Natural killer cell treated with Interleukin-12 subunit alpha and Interleukin-12 subunit beta and Interleukin-15 and Interleukin-18, amount 100 ng/mL, for 72 hours (primary cell): ENCODE data around the gene JPT2. TPM values are rescaled to one million over a fixed set of nuclear protein-coding genes. Genes with fewer than 3 reads are reported as not detected.
"Not testable (repeated sequence)": the region's sequence is repeated elsewhere in the genome, so short reads cannot be mapped to it uniquely, and the experiment has no call there.

Experiments
- ATAC-seq, 2 donors: fragments of 150-1000 bp; cut with Tn5 transposase in 1 of 2; sonication (Bioruptor Pico), chemical (Tn5 transposase) in 1 of 2; 2 replicates each; pipeline ENCODE4 v1.10.0; 2021
- DNase-seq: peaks from one replicate; pipeline ENCODE4 v3.0.0; 2022; ENCODE audit warnings: low spot score
- H3K27ac Mint-ChIP-seq, 2 donors: 1 replicate in 1 of 2; 2 replicates in 1 of 2; pipeline ENCODE4 v1.8.0; 2022; ENCODE audit warnings: mixed read lengths in 2 of 2, mild to moderate bottlenecking in 1 of 2, moderate library complexity in 1 of 2
- H3K27me3 Mint-ChIP-seq, 2 donors: 1 replicate in 1 of 2; 2 replicates in 1 of 2; pipeline ENCODE4 v1.8.0; 2022; ENCODE audit warnings: mixed read lengths in 2 of 2
- H3K36me3 Mint-ChIP-seq: one replicate; pipeline ENCODE4 v1.8.0; 2022; ENCODE audit warnings: mixed read lengths
- H3K4me1 Mint-ChIP-seq, 2 donors: 1 replicate in 1 of 2; 2 replicates in 1 of 2; pipeline ENCODE4 v1.8.0; 2022; ENCODE audit warnings: low read depth in 2 of 2, mixed read lengths in 2 of 2, mild to moderate bottlenecking in 1 of 2
- H3K4me3 Mint-ChIP-seq: one replicate; pipeline ENCODE4 v1.8.0; 2022; ENCODE audit warnings: mixed read lengths
- H3K9me3 Mint-ChIP-seq: 2 replicates; pipeline ENCODE4 v1.8.0; 2022; ENCODE audit warnings: mixed read lengths
- total RNA-seq, 2 donors: library from RNA; stranded (reverse); gene quantifications; one replicate each; pipeline ENCODE4 v1.2.3, GENCODE V29; 2022

Gene JPT2
- total RNA-seq, 2 donors from 2014 or later = 56.1 to 61.1 TPM

DNA sequence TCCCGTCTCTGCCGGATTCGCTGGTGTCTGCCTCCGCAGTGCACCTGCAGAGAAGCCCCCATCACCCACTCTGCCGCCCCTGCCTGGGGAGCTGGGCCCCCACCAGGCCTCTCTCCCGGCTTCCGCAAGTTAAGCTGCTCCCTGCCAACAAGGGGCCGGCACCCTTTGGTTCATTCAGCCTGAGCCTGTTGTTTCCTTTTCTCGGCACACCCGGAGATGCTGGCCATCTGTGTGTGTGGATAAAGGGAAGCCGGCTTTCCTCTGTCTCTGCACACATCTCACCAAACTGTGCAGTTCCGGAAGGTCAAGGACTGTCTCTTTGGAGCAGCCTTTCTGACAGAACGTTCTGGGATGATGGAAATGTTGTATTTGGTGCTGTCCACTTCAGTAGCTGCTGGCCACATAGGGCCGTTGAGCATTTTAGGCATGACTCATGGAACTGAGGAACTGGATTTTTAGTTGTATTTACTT, 34.7 kb downstream of the JPT2 start:
- H3K27me3 Mint-ChIP-seq = no peaks in the 10 kb centered on the region
- H3K9me3 Mint-ChIP-seq = no peaks in the 10 kb centered on the region
- H3K4me3 Mint-ChIP-seq = no peak overlapping the region
- no peak overlapping the region for H3K27ac Mint-ChIP-seq
- peaks cover 15 to 19% of the 10 kb centered on the region in 2 donors for H3K4me1 Mint-ChIP-seq
- no peaks in the 10 kb centered on the region for H3K36me3 Mint-ChIP-seq
- no peak for ATAC-seq
- DNase-seq = no peak

DNA sequence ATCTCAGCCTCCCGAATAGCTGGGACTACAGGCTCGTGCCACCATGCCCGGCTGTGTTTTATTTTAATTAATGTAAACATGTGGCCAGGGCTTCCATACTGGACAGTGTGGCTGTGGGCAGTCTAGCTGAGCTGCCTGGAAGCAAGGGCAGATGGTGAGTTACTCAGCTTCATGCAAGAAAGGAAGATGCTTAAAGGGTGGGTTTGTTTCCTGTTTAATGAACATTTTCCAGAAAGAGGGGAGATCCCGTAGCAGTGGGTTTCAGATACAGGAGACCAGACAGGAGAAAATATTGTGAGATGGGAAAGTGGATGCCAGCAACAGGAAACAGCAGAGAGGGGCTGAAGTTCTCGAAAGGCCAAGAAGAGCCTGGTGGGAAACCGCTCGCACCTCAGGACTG, 35.3 kb downstream of the JPT2 start:
- ATAC-seq = no peak
- DNase-seq = no peak
- Mint-ChIP-seq H3K9me3 (no peaks in the 10 kb centered on the region), H3K4me3 (no peak overlapping the region), H3K36me3 (no peaks in the 10 kb centered on the region), H3K27me3 (no peaks in the 10 kb centered on the region), H3K4me1 (peaks cover 13 to 16% of the 10 kb centered on the region in 2 donors), H3K27ac (no peak overlapping the region)

DNA sequence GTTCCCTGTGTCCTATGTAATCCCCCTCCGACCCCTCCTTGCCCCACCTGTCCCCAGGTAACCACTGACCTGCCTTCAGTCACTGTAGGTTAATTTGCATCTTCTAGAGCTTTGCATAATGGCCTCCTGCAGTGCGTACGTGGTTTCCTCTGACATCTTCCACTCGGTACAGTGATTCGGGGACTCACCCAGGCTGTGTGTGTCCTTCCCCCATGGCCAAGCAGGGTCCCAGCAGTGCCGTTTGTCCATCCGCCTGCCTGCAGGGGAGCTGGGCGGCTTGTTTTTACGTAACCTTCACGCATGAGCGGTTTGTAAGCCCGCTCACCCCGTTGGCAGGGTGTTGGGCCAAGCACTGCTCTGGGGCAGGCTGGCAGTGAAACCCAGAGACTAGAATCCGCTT, 35.9 kb downstream of the JPT2 start:
- Mint-ChIP-seq H3K27ac (no peak overlapping the region), H3K9me3 (no peaks in the 10 kb centered on the region), H3K36me3 (no peaks in the 10 kb centered on the region), H3K4me1 (peaks cover 11% of the 10 kb centered on the region in 2 donors), H3K4me3 (no peak overlapping the region), H3K27me3 (no peaks in the 10 kb centered on the region)
- DNase-seq (no peak), ATAC-seq (no peak)

DNA sequence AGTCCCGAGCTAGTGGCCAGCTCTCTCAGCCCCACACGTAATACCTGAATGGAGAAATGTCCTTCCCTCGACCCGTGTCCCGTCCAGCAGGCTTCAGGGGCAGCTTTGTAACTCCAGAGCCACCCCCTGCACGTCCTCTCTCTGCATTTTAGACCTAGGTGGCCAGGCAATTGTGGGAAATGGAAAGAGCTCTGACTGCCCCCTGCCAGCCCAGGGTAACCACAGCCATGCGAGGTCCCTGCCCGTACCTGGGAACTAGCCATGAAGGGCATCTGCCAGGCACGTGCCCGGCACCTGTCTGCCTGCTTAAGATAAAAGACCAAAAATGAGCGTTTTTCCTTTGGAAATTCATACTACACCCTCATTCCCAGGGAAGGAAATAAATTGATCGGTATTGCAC, 37.1 kb downstream of the JPT2 start:
- no peak for ATAC-seq
- Mint-ChIP-seq H3K27me3 (no peaks in the 10 kb centered on the region), H3K27ac (no peak overlapping the region)

DNA sequence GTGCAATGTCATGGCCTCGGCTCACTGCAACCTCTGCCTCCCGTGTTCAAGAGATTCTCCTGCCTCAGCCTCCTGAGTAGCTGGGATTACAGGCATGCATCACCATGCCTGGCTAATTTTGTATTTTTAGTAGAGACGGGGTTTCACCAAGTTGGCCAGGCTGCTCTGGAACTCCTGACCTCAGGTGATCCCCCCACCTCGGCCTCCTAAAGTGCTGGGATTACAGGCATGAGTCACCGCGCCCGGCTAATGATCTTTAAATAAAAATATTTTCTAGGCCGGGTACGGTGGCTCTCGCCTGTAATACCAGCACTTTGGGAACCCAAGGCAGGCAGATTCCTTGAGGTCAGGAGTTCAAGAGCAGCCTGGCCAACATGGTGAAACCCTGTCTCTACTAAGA, 40.2 kb downstream of the JPT2 start:
- not testable (repeated sequence) for ATAC-seq, H3K4me3 Mint-ChIP-seq, DNase-seq, H3K9me3 Mint-ChIP-seq, H3K27ac Mint-ChIP-seq, H3K27me3 Mint-ChIP-seq, H3K36me3 Mint-ChIP-seq
- H3K4me1 Mint-ChIP-seq = peaks cover 22 to 29% of the 10 kb centered on the region in 2 donors

More for the DNA sequence above, 37.1 kb downstream of the JPT2 start:
- no peaks in the 10 kb centered on the region for H3K9me3 Mint-ChIP-seq
- H3K4me3 Mint-ChIP-seq = no peak overlapping the region
- peaks cover 14 to 21% of the 10 kb centered on the region in 2 donors for H3K4me1 Mint-ChIP-seq
- DNase-seq = no peak
- no peaks in the 10 kb centered on the region for H3K36me3 Mint-ChIP-seq

DNA sequence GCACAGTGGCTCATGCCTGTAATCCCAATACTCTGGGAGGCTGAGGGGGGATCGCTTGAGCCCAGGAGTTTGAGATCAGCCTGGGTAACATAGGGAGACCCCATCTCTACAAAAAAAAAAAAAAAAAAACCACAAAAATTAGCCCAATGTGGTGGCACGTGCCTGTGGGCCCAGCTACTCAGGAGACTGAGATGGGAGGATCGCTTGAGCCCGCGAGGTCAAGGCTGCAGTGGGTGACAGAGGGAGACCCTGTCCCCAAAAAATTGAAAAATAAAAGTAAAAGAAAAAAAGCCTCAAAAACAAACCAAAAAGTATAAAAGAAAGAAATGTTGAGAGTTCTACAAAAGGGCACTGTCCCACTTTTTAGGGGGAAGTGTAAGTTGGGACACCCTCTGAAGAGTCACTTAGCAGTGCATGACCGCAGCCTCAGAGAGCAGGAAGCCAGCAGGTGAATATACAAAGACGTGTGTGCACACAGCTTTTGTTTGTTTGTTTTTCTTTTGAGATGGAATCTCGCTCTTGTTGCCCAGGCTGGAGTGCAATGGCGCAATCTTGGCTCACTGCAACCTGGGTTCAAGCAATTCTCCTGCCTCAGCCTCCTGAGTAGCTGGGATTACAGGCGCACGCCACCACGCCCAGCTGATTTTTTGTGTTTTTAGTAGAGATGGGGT, 41.6 kb downstream of the JPT2 start:
- H3K27me3 Mint-ChIP-seq, H3K4me3 Mint-ChIP-seq, ATAC-seq, DNase-seq, H3K36me3 Mint-ChIP-seq, H3K9me3 Mint-ChIP-seq: not testable (repeated sequence)
- Mint-ChIP-seq H3K27ac (peak overlapping the region; percentile 18 to 60), H3K4me1 (peaks cover 25 to 32% of the 10 kb centered on the region in 2 donors)

DNA sequence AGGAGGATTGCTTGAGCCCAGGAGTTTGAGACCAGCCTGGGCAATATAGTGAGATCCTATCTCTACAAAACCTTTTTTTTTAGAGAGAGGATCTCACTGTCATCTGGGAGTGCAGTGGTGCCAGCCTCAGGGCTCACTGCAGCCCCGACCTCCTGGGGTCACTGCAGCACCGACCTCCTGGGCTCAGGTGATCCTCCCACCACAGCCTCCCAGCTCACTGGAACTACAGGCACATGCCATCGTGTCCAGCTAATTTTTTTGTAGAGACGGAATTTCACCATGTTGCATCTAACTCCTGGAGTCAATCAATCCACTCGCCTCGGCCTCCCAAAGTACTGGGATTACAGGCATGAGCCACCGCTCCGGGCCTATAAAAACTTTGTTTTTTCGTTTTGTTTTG, 43.3 kb downstream of the JPT2 start:
- ATAC-seq (no peak), DNase-seq (no peak)
- Mint-ChIP-seq H3K4me3 (no peak overlapping the region), H3K36me3 (no peaks in the 10 kb centered on the region), H3K27ac (peak overlapping the region in 1 of 2 donors; percentile 75), H3K27me3 (no peaks in the 10 kb centered on the region), H3K4me1 (peaks cover 21 to 29% of the 10 kb centered on the region in 2 donors), H3K9me3 (no peaks in the 10 kb centered on the region)

DNA sequence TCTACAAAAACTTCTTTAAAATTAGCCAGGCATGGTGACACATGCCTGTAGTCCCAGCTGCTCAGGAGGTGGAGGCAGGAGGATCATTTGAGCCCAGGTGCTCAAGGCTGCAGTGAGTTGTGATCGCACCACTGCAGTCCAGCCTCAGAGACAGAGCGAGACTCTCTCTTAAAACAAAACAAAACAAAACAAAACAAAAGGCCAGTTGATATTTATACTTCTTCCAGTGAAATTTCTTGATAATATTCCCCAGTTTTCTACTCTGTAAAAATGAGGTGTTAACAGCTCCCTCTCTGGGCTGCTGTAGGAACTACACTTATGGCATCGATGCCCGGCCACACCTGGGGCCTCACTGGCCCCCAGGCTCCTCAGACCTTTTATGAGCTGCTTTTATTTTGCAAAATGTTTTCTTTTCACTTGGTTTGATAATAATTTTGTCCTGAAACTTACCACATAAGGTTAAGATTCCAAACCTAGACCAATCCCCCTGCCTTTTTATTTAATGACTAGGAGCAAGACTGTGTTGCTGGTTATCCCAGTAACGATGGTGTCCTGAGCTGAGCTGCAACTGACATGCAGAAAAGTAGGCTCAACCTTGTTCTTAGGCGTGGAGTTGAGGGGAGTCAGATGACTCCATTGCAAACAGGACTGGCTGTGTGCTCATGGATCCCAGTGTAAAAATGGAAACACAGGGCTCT, 45.5 kb downstream of the JPT2 start:
- Mint-ChIP-seq H3K9me3 (no peaks in the 10 kb centered on the region), H3K36me3 (no peaks in the 10 kb centered on the region), H3K27me3 (no peaks in the 10 kb centered on the region), H3K4me3 (peak overlapping the region; percentile 26), H3K27ac (peak overlapping the region in 1 of 2 donors; percentile 58), H3K4me1 (peaks cover 29 to 36% of the 10 kb centered on the region in 2 donors)
- ATAC-seq (no peak), DNase-seq (no peak)

DNA sequence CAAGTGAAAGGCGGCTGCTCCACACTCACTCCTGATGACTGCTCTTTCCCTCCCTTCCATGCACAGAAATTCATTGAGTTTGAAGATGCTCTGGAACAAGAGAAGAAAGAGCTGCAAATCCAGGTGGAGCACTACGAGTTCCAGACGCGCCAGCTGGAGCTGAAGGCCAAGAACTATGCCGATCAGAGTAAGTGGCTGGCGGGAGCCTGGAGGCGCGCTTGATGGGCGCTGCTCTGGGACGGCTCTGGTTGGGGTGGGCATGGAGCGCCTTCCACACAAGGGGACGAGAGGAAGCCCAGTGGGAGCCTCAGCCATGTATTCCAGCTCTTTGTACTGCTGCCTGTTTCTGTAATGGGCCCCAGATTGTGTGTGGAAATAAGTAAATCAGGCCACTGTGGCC, 46.4 kb downstream of the JPT2 start:
- Mint-ChIP-seq H3K27ac (no peak overlapping the region), H3K9me3 (no peaks in the 10 kb centered on the region), H3K27me3 (no peaks in the 10 kb centered on the region), H3K4me1 (peaks cover 24 to 30% of the 10 kb centered on the region in 2 donors), H3K36me3 (no peaks in the 10 kb centered on the region), H3K4me3 (no peak overlapping the region)
- no peak for DNase-seq
- ATAC-seq = no peak

DNA sequence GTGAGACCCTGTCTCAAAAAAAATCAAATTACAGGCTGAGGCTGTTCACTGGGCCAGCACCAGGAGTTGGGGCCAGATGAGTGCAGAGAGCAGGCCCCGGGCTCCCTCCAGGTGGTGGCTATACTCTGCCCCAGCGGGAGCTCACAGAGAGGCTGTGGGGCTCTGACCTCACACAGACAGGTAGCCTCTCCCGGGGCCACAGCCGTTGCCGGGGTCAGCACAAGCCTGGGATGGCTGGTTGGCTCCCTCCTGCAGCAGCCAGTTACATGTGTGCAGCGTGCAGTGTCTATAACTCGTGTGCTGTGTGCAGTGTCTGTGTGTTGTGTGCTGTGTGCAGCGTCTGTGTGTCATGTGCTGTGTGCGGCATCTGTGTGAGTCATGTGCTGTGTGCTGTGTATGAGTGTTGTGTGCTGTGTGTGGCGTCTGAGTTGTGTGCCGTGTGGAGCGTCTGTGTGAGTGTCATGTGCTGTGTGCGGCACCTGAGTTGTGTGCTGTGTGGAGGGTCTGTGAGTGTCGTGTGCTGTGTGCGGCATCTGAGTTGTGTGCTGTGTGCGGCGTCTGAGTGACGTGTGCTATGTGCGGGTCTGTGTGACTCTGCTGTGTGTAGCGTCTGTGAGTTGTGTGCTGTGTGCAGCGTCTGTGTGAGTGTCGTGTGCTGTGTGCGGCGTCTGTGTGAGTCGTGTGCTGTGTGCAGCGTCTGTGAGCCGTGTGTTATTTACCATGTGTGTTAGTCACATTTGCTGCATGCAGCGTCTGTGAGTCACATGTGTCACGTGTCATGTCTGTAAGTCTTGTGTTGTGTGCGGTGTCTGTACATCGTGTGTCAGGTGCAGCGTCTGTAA, 48.8 kb downstream of the JPT2 start:
- H3K9me3 Mint-ChIP-seq = no peaks in the 10 kb centered on the region
- H3K27me3 Mint-ChIP-seq = no peaks in the 10 kb centered on the region
- peaks cover 18 to 20% of the 10 kb centered on the region in 2 donors for H3K4me1 Mint-ChIP-seq
- H3K4me3 Mint-ChIP-seq = no peak overlapping the region
- DNase-seq = no peak
- no peaks in the 10 kb centered on the region for H3K36me3 Mint-ChIP-seq
- ATAC-seq = no peak
- no peak overlapping the region for H3K27ac Mint-ChIP-seq

DNA sequence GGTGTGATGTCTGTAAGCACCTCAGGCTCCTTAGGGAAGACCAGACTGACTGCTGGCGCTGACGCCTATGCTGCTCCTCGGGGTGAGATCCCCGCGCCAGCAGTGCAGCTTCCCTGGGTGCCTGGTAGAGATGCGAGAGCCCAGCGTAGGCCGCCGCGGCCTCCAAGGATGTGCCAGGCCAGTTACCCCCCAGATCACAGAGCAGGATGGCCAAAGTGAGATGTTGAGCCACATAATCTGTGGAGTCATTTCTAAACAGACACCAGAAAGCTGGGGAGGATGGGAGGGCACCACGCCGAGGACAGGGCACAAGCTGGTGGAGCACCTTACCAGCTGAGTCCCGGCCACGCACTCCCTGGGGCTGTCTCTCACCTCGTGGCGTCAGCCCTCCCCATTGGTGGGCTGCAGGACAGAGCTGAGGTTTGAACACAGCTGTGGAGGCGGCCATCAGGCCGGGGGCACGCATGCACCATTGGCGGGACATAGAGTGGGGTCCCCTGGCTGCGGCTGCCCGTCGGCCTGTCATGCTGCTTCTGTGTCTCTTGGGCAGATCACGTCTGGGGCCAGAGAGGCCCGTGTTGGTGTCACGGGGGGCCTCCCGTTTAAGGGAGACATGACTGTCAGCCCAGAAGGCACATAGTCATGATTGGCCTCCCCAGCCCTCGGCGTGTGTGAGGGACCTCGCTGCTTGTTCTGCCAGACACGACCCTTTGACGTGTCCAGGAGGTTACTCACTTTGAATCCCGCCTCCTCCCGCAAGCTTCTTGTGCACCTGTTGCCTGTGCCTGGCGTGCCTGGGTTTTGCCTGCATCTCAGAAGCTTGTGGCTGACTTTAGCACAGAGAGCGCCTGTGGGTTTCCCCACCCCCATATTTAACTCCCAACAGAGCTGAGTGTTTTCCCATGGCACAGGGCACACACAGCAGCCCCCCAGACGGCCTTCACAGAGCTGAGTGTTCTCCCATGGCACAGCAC, 49.9 kb downstream of the JPT2 start:
- H3K4me1 Mint-ChIP-seq = peaks cover 14 to 15% of the 10 kb centered on the region in 2 donors
- no peaks in the 10 kb centered on the region for H3K9me3 Mint-ChIP-seq
- ATAC-seq = no peak
- H3K27ac Mint-ChIP-seq = no peak overlapping the region
- no peak for DNase-seq
- no peak overlapping the region for H3K4me3 Mint-ChIP-seq
- no peaks in the 10 kb centered on the region for H3K36me3 Mint-ChIP-seq
- no peaks in the 10 kb centered on the region for H3K27me3 Mint-ChIP-seq

DNA sequence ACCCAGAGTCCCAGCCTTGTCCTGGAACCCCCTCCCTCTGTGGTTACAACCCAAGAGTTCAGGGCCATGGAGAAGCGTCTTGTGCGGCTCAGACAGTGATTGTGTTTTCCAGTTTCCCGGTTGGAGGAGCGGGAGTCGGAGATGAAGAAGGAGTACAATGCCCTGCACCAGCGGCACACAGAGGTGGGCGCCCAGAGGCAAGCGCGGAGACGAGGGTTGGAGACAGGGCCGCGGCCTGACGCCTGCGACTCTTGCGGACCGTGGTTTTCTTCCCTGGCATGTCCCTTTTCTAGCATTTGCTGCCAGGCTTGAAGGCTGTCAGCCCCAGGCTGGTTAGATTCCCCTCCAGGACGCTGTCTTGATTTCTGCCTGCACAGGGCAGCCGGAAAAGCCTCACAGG, 50.9 kb downstream of the JPT2 start:
- Mint-ChIP-seq H3K36me3 (no peaks in the 10 kb centered on the region), H3K4me1 (peaks cover 7 to 8% of the 10 kb centered on the region in 2 donors)

DNA sequence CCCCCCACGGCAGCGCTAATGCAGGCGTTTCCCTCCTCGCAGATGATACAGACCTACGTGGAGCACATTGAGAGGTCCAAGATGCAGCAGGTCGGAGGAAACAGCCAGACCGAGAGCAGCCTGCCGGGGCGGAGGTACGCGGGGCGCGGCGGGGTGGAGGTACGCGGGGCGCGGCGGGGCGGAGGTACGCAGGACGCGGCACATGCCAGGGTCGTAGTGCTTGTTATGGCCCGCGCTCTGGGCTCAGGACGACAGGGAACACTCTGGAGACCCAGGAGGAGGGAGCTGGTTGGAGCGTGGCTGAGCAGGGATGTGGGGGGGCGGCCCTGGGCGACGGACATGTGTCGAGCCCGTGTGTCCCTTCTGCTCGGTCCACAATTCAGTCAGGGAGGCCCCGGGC, 51.4 kb downstream of the JPT2 start:
- ATAC-seq (no peak), DNase-seq (no peak)
- Mint-ChIP-seq H3K27ac (no peak overlapping the region), H3K36me3 (no peaks in the 10 kb centered on the region), H3K4me1 (peaks cover 7 to 8% of the 10 kb centered on the region in 2 donors), H3K4me3 (no peak overlapping the region), H3K27me3 (no peaks in the 10 kb centered on the region), H3K9me3 (no peaks in the 10 kb centered on the region)

More for the DNA sequence above, 50.9 kb downstream of the JPT2 start:
- DNase-seq = no peak
- Mint-ChIP-seq H3K9me3 (no peaks in the 10 kb centered on the region), H3K27me3 (no peaks in the 10 kb centered on the region), H3K4me3 (no peak overlapping the region), H3K27ac (no peak overlapping the region)
- ATAC-seq = no peak
